RWPE1 (cell line): Measurements from ENCODE around the gene SCN8A.

ENCODE experiments used
- CTCF ChIA-PET: fragments of 350-600 bp; sonication (Branson Sonifier 250); formaldehyde crosslinking; extraction: SDS; loops from one replicate; lab custom pipeline; 2021; lab: Yijun Ruan, JAX
- POLR2A ChIA-PET: fragments of 400-600 bp; formaldehyde crosslinking; extraction: SDS; loops from one replicate; lab custom pipeline; 2020; ENCODE audit warnings: antibody characterized with exemption; ENCODE audit not compliant: low non-redundant PET; lab: Yijun Ruan, JAX
- DNase-seq: peaks from one replicate; pipeline ENCODE4 v3.0.0; 2012; ENCODE audit warnings: low spot score
- H3K27ac ChIP-seq: fragments of 450-650 bp; 2 replicates; pipeline ENCODE4 v1.5.1; 2017
- CTCF ChIP-seq: fragments of 450-650 bp; conservative IDR thresholded peaks from 2 replicates; pipeline ENCODE4 v1.5.1; 2017; ENCODE audit warnings: low read depth, mild to moderate bottlenecking

SCN8A gene

GRCh38 chr12:51744957-51745356 is 153.9 kb downstream of the SCN8A start:
- ChIA-PET CTCF (no interaction called here), POLR2A (no interaction called here)
- no peak for DNase-seq

GRCh38 chr12:51746416-51746815 is 155.4 kb downstream of the SCN8A start:
- H3K27ac ChIP-seq = no peak overlapping the region
- ChIA-PET POLR2A (no interaction called here), CTCF (no interaction called here)
- no peak for TF ChIP-seq CTCF
- DNase-seq = no peak

More at GRCh38 chr12:51744957-51745356, 153.9 kb downstream of the SCN8A start:
- no peak for TF ChIP-seq CTCF
- H3K27ac ChIP-seq = no peak overlapping the region

GRCh38 chr12:51748235-51748634 is 157.2 kb downstream of the SCN8A start:
- no peak overlapping the region for H3K27ac ChIP-seq
- ChIA-PET POLR2A (no interaction called here), CTCF (interaction anchor here (0.5 to 1.2 kb wide), 3 partner anchors 9 to 346 kb away, joined by 3 to 6 read pairs (median 3); no protein-coding TSS in a partner anchor)
- no peak for TF ChIP-seq CTCF
- DNase-seq = no peak

DNA sequence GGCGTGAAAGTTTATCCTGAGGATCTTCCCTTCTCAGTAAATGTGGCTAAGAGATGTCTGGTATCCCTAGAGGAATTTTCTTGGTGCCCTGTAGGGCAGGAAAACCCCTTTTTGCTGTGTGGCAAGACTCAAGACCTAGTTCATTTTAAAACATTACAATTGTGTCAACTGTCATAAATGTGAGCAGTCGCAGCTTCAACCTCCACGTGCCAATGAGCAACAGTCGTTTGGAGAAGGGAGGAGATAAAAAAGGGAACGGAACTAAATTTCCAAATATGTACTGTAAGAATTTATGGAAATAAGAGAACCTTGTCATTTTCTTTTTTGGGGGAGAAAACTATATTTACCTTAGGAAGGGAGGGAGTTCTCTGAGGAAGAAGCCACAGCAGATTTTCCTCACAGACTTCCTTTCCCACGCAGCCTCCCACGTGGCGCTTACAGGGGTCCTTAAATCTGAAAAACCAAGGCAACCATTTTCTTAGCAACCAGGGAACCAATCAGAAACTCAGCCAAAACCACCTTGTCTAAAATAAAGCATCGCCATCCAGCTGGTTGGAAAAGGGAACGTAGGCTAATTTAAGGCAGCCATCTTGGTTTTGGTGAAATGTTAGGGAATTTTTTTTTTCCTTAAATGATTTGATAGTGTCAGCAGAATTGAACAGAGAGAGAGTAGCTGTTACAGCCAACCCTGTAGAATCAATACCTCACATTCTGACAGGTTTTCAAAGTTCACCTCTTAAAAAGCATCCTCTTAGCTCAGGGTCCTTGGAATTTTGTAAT is 158.4 kb downstream of the SCN8A start:
- H3K27ac ChIP-seq = no peak overlapping the region
- POLR2A ChIA-PET = no interaction called here
- no peak for TF ChIP-seq CTCF
- CTCF ChIA-PET = no interaction called here
- DNase-seq = no peak

DNA sequence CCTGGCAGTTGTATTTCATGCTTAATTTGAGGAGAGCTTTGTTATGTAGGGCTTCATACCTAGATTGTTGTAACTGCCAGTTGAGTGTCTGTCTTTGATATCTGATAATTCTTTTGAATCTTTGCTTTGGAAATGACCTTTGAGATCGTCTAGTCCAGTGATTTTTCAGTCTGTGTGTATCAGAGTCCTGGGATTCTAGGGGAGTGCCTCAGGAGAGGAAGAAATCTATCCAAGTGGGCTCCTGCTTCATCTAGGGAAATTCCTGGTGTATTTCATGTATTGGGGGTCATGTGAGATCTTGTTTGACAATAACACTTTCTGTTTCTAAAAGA is 158.9 kb downstream of the SCN8A start:
- ChIA-PET CTCF (no interaction called here), POLR2A (no interaction called here)

DNA sequence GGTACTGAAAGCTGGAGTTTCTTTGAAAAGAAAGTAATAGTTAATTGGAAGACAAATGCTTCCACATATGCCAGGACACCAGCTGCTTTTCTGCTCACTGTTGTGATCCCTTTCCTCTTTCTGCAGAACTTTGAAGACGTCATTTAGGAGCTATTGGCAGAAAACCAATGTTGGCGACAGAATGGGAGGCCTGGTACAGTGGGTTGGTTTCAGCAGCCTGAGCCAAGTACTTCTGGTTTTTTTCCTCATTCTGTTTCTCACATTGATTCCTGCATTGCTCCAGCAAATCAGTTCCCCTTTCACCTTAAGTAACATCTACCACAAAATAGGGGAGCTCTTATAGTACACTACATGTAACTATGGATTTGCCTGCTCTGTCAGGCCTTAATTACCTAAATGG is 160.6 kb downstream of the SCN8A start:
- DNase-seq = no peak
- POLR2A ChIA-PET = no interaction called here
- CTCF ChIA-PET = no interaction called here
- H3K27ac ChIP-seq = no peak overlapping the region
- TF ChIP-seq CTCF = no peak

More for the DNA sequence above, 158.9 kb downstream of the SCN8A start:
- DNase-seq = no peak
- no peak for TF ChIP-seq CTCF
- H3K27ac ChIP-seq = no peak overlapping the region
